ENCODE measurements around the gene CDC42BPA. TPM values are rescaled to one million over a fixed set of nuclear protein-coding genes. Genes with fewer than 3 reads are reported as not detected.

CDC42BPA gene
- total and polyA plus RNA-seq, 9 of the 15 experiments (the other 6 are each of a cell fraction or from before 2014, with no cell fraction given): 8.0 to 77.5 (median 52.1) TPM

DNA sequence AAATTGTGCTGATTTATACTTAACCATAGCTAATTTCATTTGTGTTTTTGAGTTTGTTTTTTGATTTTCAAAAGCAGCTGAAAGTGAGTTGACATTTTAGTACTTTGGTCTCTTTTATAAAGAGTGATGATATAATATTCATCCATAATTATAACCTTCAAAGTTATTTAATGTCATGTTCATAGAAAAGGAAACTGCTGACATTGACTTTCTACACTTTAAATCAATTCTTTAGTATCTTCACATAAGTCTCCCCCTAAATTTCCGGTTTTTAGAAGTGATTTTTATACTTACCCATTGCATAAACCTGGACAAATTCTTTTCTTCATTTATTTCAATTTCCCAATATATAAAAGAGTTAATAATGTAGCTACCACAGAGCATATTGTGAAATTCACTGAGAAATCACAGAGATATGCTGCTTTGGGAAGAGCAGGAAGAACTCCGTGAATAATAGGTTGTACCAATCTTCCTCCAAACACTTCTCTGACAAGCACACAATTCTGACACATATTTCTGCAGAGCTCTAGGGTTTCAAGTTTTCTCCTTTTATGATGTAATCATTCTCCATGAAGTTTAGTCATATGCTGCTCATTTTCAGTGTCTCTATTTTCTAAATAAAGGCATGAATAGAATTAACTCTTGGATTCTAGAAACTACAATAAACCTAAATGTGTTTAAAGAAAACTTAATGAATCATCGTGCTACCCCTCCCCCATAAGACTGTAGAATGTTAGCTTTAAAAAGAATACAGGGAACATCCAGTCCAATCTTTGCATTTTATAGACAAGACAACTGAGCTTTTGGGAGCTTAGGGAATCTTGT, 25.6 kb upstream of the CDC42BPA start (continued):
- TF ChIP-seq CHD7 (IDR thresholded peaks at IDR 0.05; ENCODE audit: low read depth, low read length): no peak
- peak; percentile 66; the same call in 1 of the 2 replicates for TF ChIP-seq MAFG (tag; conservative IDR thresholded peaks at IDR 0.05)
- no peak for TF ChIP-seq MTA3 (IDR thresholded peaks at IDR 0.05; ENCODE audit: borderline replicate concordance)
